NOMO-1 (cell line): ENCODE data around the gene KRTAP4-9.
"Not testable (repeated sequence)": the region's sequence is repeated elsewhere in the genome, so short reads cannot be mapped to it uniquely, and the experiment has no call there.

Experiments used
- DNase-seq, 2 experiments: peaks; one replicate each; lab custom pipeline; 2025; ENCODE audit not compliant: unreplicated experiment in 2 of 2; lab: John Stamatoyannopoulos, UW

The KRTAP4-9 gene

GRCh38 chr17:41105347-41105746 is at the start of gene KRTAP4-9:
Gene KRTAP4-9, plus strand, starts transcription at chr17:41105389. Its CDS starts 0 bp downstream, at chr17:41105389.
- DNase-seq = not testable (repeated sequence)

GRCh38 chr17:41057547-41057946 is 47.6 kb upstream of the KRTAP4-9 start:
- DNase-seq = no peak

GRCh38 chr17:41058741-41059140 is 46.4 kb upstream of the KRTAP4-9 start:
- DNase-seq = no peak

GRCh38 chr17:41059276-41060051 is 45.7 kb upstream of the KRTAP4-9 start:
- not testable (repeated sequence) for DNase-seq

- no peak for DNase-seq
Observed at GRCh38 chr17:41060052-41060604, 45.1 kb upstream of the KRTAP4-9 start, which contains the start of gene KRTAP2-3. Gene KRTAP2-3, minus strand, starts transcription at chr17:41060114. Its CDS starts 64 bp downstream, at chr17:41060050.

- DNase-seq = no peak
Observed at GRCh38 chr17:41061964-41062363, 43.2 kb upstream of the KRTAP4-9 start.

- no peak for DNase-seq
Observed at GRCh38 chr17:41063449-41063848, 41.7 kb upstream of the KRTAP4-9 start.

GRCh38 chr17:41064301-41064700 is 40.9 kb upstream of the KRTAP4-9 start:
- no peak for DNase-seq

- not testable (repeated sequence) for DNase-seq
Observed at GRCh38 chr17:41065016-41065689, 40.0 kb upstream of the KRTAP4-9 start.

- peak in 1 of 2 experiments; percentile 46 for DNase-seq
Observed at GRCh38 chr17:41065829-41066624, 39.2 kb upstream of the KRTAP4-9 start, which contains the start of gene KRTAP2-4. Gene KRTAP2-4, minus strand, starts transcription at chr17:41065879. Its CDS starts 34 bp downstream, at chr17:41065845.

- DNase-seq = no peak
Observed at GRCh38 chr17:41067281-41067680, 37.9 kb upstream of the KRTAP4-9 start.

- peak in 1 of 2 experiments; percentile 56 for DNase-seq
Observed at GRCh38 chr17:41069031-41069430, 36.2 kb upstream of the KRTAP4-9 start.

GRCh38 chr17:41071606-41072360 is 33.4 kb upstream of the KRTAP4-9 start:
- no peak for DNase-seq

GRCh38 chr17:41073676-41074075 is 31.5 kb upstream of the KRTAP4-9 start:
- no peak for DNase-seq

- no peak for DNase-seq
Observed at GRCh38 chr17:41076788-41077187, 28.4 kb upstream of the KRTAP4-9 start.

GRCh38 chr17:41082626-41083025 is 22.6 kb upstream of the KRTAP4-9 start:
- DNase-seq = no peak

- not testable (repeated sequence) for DNase-seq
Observed at GRCh38 chr17:41083427-41083826, 21.8 kb upstream of the KRTAP4-9 start.

GRCh38 chr17:41084100-41084856 is 20.9 kb upstream of the KRTAP4-9 start, which contains the start of gene KRTAP4-7:
Gene KRTAP4-7, plus strand, starts transcription at chr17:41084150. Its CDS starts 57 bp downstream, at chr17:41084207.
- DNase-seq = not testable (repeated sequence)

- DNase-seq = peak in 1 of 2 experiments; percentile 44
Observed at GRCh38 chr17:41088760-41089352, 16.3 kb upstream of the KRTAP4-9 start.
